Mesenchymal stem cell (in vitro differentiated cells and primary cell): ENCODE measurements around the gene GALNT16.

Experiments
- DNase-seq: peaks from one replicate; pipeline ENCODE4 v3.0.0-alpha.2; 2013
- H2AFZ ChIP-seq: one replicate; pipeline ENCODE4 v1.6.1; 2013; ENCODE audit warnings: low read depth, mild to moderate bottlenecking, control low read depth, inconsistent platforms, low read length, moderate library complexity
- H2AK5ac ChIP-seq: 2 replicates; pipeline ENCODE4 v1.6.1; 2013; ENCODE audit warnings: low read length, moderate library complexity, mild to moderate bottlenecking, inconsistent platforms; ENCODE audit not compliant: severe bottlenecking
- H2BK120ac ChIP-seq: one replicate; pipeline ENCODE4 v1.6.1; 2013; ENCODE audit warnings: low read depth, mild to moderate bottlenecking, inconsistent platforms, low read length, moderate library complexity
- H2BK12ac ChIP-seq, 2 experiments: one replicate each; pipeline ENCODE4 v1.6.1; 2013; ENCODE audit warnings: inconsistent platforms in 2 of 2, low read length in 2 of 2, mild to moderate bottlenecking in 2 of 2, moderate library complexity in 2 of 2, control low read depth in 1 of 2
- H2BK15ac ChIP-seq: one replicate; pipeline ENCODE4 v1.6.1; 2013; ENCODE audit warnings: mild to moderate bottlenecking, low read depth, inconsistent platforms; ENCODE audit not compliant: poor library complexity, severe bottlenecking
- H2BK5ac ChIP-seq: 2 replicates; pipeline ENCODE4 v1.6.1; 2013; ENCODE audit warnings: low read depth, mild to moderate bottlenecking, low read length, control low read depth, inconsistent platforms; ENCODE audit not compliant: poor library complexity, severe bottlenecking
- H3K14ac ChIP-seq, 2 experiments: one replicate each; pipeline ENCODE4 v1.6.1; 2013; ENCODE audit warnings: inconsistent platforms in 2 of 2, low read length in 2 of 2, control low read depth in 1 of 2, mild to moderate bottlenecking in 1 of 2, moderate library complexity in 1 of 2
- H3K18ac ChIP-seq, 2 experiments: one replicate each; pipeline ENCODE4 v1.6.1; 2013; ENCODE audit warnings: inconsistent platforms in 2 of 2, low read length in 2 of 2, control low read depth in 1 of 2, low read depth in 1 of 2, mild to moderate bottlenecking in 1 of 2
- H3K23ac ChIP-seq, 2 experiments: one replicate each; pipeline ENCODE4 v1.6.1; 2013; ENCODE audit warnings: inconsistent platforms in 2 of 2, low read length in 2 of 2, mild to moderate bottlenecking in 2 of 2, moderate library complexity in 2 of 2, control low read depth in 1 of 2
- H3K27ac ChIP-seq: 2 replicates; pipeline ENCODE4 v1.5.1; 2013; ENCODE audit warnings: mild to moderate bottlenecking, moderate library complexity, low read length, control low read depth, inconsistent platforms; ENCODE audit not compliant: poor library complexity, severe bottlenecking
- H3K27me3 ChIP-seq, 2 experiments: 2 replicates each; pipeline versions ENCODE4 v1.6.1 to v1.7.0; 2013; ENCODE audit warnings: low read length in 2 of 2, mild to moderate bottlenecking in 2 of 2, moderate library complexity in 2 of 2, control low read depth in 1 of 2, inconsistent platforms in 1 of 2; ENCODE audit not compliant: control insufficient read depth in 1 of 2, insufficient read depth in 1 of 2
- H3K36me3 ChIP-seq, 2 experiments: 2 replicates each; pipeline versions ENCODE4 v1.6.1 to v1.7.0; 2013; ENCODE audit warnings: low read length in 2 of 2, control low read depth in 1 of 2, inconsistent platforms in 1 of 2, low read depth in 1 of 2, mild to moderate bottlenecking in 1 of 2; ENCODE audit not compliant: insufficient read depth in 2 of 2, control insufficient read depth in 1 of 2
- H3K4ac ChIP-seq, 2 experiments: one replicate each; pipeline ENCODE4 v1.6.1; 2013; ENCODE audit warnings: inconsistent platforms in 2 of 2, low read length in 2 of 2, mild to moderate bottlenecking in 2 of 2, moderate library complexity in 2 of 2, control low read depth in 1 of 2, low read depth in 1 of 2
- H3K4me1 ChIP-seq: 2 replicates; pipeline ENCODE4 v1.6.1; 2013; ENCODE audit warnings: low read depth, low read length, control low read depth; ENCODE audit not compliant: control insufficient read depth, insufficient read depth
- H3K4me2 ChIP-seq: 2 replicates; pipeline ENCODE4 v1.6.1; 2013; ENCODE audit warnings: low read length, mild to moderate bottlenecking, inconsistent platforms; ENCODE audit not compliant: poor library complexity, severe bottlenecking
- H3K4me3 ChIP-seq, 2 experiments: 2 replicates each; pipeline versions ENCODE4 v1.5.1 to v1.7.0; 2013; ENCODE audit warnings: low read length in 2 of 2, mild to moderate bottlenecking in 2 of 2, control low read depth in 1 of 2, low read depth in 1 of 2; ENCODE audit not compliant: insufficient read depth in 1 of 2
- H3K79me1 ChIP-seq: replicated peaks from 2 replicates; pipeline ENCODE4 v1.6.1; 2013; ENCODE audit warnings: mild to moderate bottlenecking, control low read depth, low read length, inconsistent platforms; ENCODE audit not compliant: poor library complexity, severe bottlenecking
- H3K9ac ChIP-seq: 2 replicates; pipeline ENCODE4 v1.7.0; 2013; ENCODE audit warnings: mild to moderate bottlenecking, low read length, moderate library complexity
- H3K9me3 ChIP-seq: 2 replicates; pipeline ENCODE4 v1.7.0; 2013; ENCODE audit warnings: mild to moderate bottlenecking, low read length; ENCODE audit not compliant: control insufficient read depth
- H4K8ac ChIP-seq: one replicate; pipeline ENCODE4 v1.6.1; 2013; ENCODE audit warnings: inconsistent platforms, mild to moderate bottlenecking, low read length, moderate library complexity
- H4K91ac ChIP-seq: one replicate; pipeline ENCODE4 v1.6.1; 2013; ENCODE audit warnings: mild to moderate bottlenecking, low read length, inconsistent platforms
- WGBS: methylation state at CpG from one replicate; pipeline ENCODE4 v1.1.7; 2013; ENCODE audit warnings: mixed read lengths; 5-methylcytosine and 5-hydroxymethylcytosine counted together

The GALNT16 gene

DNA sequence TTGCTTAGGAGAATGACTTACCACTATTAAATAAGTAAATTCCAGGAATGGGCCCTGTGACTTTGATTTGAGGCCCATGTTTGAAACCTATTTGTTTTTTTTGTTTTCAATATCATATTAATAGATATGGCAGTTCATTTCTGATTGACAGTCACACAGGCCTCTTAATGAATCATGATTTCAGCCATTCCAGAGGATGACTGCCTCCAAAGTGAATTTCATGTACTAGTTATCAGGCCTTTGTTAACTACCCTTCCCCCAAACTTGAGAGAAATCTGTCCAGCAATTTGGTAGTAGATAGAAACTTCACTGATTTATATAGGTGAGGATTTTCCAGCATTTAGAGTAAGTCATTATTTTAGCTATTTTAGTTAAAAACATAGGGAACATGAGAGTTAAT, 25.9 kb upstream of the GALNT16 start:
- Histone ChIP-seq H2AK5ac (no peak overlapping the region), H3K27me3 (no peaks in the 10 kb centered on the region), H2AFZ (no peak overlapping the region), H3K23ac (no peak overlapping the region), H2BK5ac (no peak overlapping the region), H3K4me1 (no peaks in the 10 kb centered on the region), H3K18ac (no peak overlapping the region), H3K14ac (no peak overlapping the region), H4K91ac (no peak overlapping the region), H3K79me1 (peaks cover 1% of the 10 kb centered on the region), H2BK120ac (no peak overlapping the region), H4K8ac (no peak overlapping the region), H3K27ac (no peak overlapping the region), H3K4me3 (no peak overlapping the region), H2BK15ac (no peak overlapping the region), H3K9ac (no peak overlapping the region), H3K4me2 (no peak overlapping the region), H3K4ac (no peak overlapping the region), H3K9me3 (no peaks in the 10 kb centered on the region), H3K36me3 (peaks cover 28 to 55% of the 10 kb centered on the region in 2 experiments), H2BK12ac (no peak overlapping the region)
- DNase-seq, result no peak

DNA sequence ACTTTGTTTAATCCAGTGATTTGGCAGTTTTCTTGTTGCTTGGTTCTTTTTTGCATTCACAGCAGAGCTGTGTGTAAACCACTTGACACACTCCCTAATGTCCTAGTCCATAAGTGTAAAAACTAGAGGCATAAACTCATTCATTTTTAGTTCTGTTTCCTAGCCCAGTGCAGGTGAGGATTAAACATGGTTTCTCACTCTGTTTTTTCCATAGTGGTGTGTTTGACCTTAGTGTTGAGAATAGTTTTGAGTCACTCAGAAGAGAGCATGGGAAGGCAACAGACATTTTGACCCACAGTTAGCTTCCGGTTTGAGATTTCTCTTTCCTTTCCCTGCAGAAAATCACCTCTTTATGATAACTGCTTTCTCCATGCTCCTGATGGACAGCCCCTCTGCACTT, 24.2 kb upstream of the GALNT16 start:
- H3K23ac ChIP-seq, result no peak overlapping the region
- no peak overlapping the region for H4K8ac ChIP-seq
- H3K14ac ChIP-seq, result no peak overlapping the region
- no peaks in the 10 kb centered on the region for H3K4me1 ChIP-seq
- no peaks in the 10 kb centered on the region for H3K79me1 ChIP-seq
- WGBS, result 100% methylated on average over 1 of the region's 1 CpG
- no peak overlapping the region for H2BK15ac ChIP-seq
- no peak for DNase-seq
- H3K36me3 ChIP-seq, result peaks cover 35 to 54% of the 10 kb centered on the region in 2 experiments
- H2BK5ac ChIP-seq, result no peak overlapping the region
- no peak overlapping the region for H2BK12ac ChIP-seq
- H3K9ac ChIP-seq, result no peak overlapping the region
- no peaks in the 10 kb centered on the region for H3K9me3 ChIP-seq
- H3K4me3 ChIP-seq, result no peak overlapping the region
- no peaks in the 10 kb centered on the region for H3K27me3 ChIP-seq
- H4K91ac ChIP-seq, result no peak overlapping the region
- no peak overlapping the region for H3K18ac ChIP-seq
- no peak overlapping the region for H3K27ac ChIP-seq
- no peak overlapping the region for H2AFZ ChIP-seq
- H3K4me2 ChIP-seq, result no peak overlapping the region
- no peak overlapping the region for H3K4ac ChIP-seq
- H2BK120ac ChIP-seq, result no peak overlapping the region
- H2AK5ac ChIP-seq, result no peak overlapping the region

DNA sequence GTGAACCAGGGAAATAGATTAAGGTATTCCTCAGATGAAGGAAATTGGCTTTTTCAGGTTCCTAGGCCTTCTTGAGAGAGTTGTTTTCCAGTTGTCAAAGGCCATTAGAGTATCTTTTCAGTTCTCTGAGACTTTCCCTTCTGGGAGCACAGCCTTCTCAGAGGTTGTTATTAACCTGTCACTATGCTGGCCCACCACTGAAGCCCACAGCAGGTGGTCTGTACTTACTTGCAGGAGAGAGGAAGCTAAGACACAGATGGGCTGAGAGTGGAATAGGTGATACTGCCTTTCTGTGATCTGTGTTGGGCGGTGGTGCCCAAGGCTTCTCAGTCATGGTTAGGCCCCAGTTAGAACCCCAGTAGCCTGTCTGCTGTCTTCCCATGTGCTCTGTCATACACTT, 22.8 kb upstream of the GALNT16 start:
- no peak overlapping the region for H3K23ac ChIP-seq
- H2BK12ac ChIP-seq, result no peak overlapping the region
- no peak overlapping the region for H4K8ac ChIP-seq
- no peak overlapping the region for H2AFZ ChIP-seq
- H2BK5ac ChIP-seq, result no peak overlapping the region
- H2BK120ac ChIP-seq, result no peak overlapping the region
- H3K14ac ChIP-seq, result no peak overlapping the region
- 100% methylated on average over 1 of the region's 1 CpG for WGBS
- no peak overlapping the region for H3K18ac ChIP-seq
- H4K91ac ChIP-seq, result no peak overlapping the region
- H3K4me2 ChIP-seq, result no peak overlapping the region
- H3K4me3 ChIP-seq, result no peak overlapping the region
- H3K36me3 ChIP-seq, result peaks cover 37 to 46% of the 10 kb centered on the region in 2 experiments
- DNase-seq, result no peak
- H3K4me1 ChIP-seq, result no peaks in the 10 kb centered on the region
- no peak overlapping the region for H2AK5ac ChIP-seq
- no peaks in the 10 kb centered on the region for H3K79me1 ChIP-seq
- H3K9me3 ChIP-seq, result no peaks in the 10 kb centered on the region
- H3K27ac ChIP-seq, result no peak overlapping the region
- H3K9ac ChIP-seq, result no peak overlapping the region
- H3K4ac ChIP-seq, result no peak overlapping the region
- no peak overlapping the region for H2BK15ac ChIP-seq
- H3K27me3 ChIP-seq, result no peaks in the 10 kb centered on the region

DNA sequence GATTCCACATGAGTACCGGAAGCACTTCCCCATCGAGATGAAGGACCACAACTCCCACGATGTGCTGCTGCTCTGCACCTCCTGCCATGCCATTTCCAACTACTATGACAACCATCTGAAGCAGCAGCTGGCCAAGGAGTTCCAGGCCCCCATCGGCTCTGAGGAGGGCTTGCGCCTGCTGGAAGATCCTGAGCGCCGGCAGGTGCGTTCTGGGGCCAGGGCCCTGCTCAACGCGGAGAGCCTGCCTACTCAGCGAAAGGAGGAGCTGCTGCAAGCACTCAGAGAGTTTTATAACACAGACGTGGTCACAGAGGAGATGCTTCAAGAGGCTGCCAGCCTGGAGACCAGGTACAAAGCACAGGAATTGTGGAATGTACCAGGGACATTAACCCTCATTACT, 22.4 kb upstream of the GALNT16 start:
- no peak overlapping the region for H2BK15ac ChIP-seq
- no peak overlapping the region for H2BK12ac ChIP-seq
- H3K14ac ChIP-seq, result no peak overlapping the region
- no peak overlapping the region for H3K4me2 ChIP-seq
- no peaks in the 10 kb centered on the region for H3K27me3 ChIP-seq
- H3K4ac ChIP-seq, result no peak overlapping the region
- no peak overlapping the region for H3K27ac ChIP-seq
- no peak overlapping the region for H4K91ac ChIP-seq
- no peak overlapping the region for H3K4me3 ChIP-seq
- H3K79me1 ChIP-seq, result no peaks in the 10 kb centered on the region
- WGBS, result 94% methylated on average over 12 of the region's 12 CpGs
- no peaks in the 10 kb centered on the region for H3K9me3 ChIP-seq
- H3K18ac ChIP-seq, result no peak overlapping the region
- H4K8ac ChIP-seq, result no peak overlapping the region
- no peak overlapping the region for H2AK5ac ChIP-seq
- DNase-seq, result no peak
- no peaks in the 10 kb centered on the region for H3K4me1 ChIP-seq
- H2BK120ac ChIP-seq, result no peak overlapping the region
- no peak overlapping the region for H2AFZ ChIP-seq
- H3K36me3 ChIP-seq, result peaks cover 37 to 42% of the 10 kb centered on the region in 2 experiments
- H3K23ac ChIP-seq, result no peak overlapping the region
- no peak overlapping the region for H3K9ac ChIP-seq
- no peak overlapping the region for H2BK5ac ChIP-seq
